Measurements from ENCODE around the gene PPP1R7.

GRCh38 chr2:241134711-241135110, 15.6 kb upstream of the PPP1R7 start:
- TF ChIP-seq POLR2AphosphoS5 (IDR thresholded peaks at IDR 0.05) (no peak), POLR2A (IDR thresholded peaks at IDR 0.05) (no peak)
